ENCODE results near the gene CHST11. TPM values are rescaled to one million over a fixed set of nuclear protein-coding genes. Genes with fewer than 3 reads are reported as not detected.

The CHST11 gene
- polyA plus RNA-seq, 1 donor (not counting 4 experiments of a cell fraction or from before 2014, with no cell fraction given): 11.9 TPM

- dilution Hi-C loops (cut with MboI; ENCODE audit: extremely low pct_ligation_motif_present, low sequenced_read_pairs): no loop called here
- H3K79me2 ChIP-seq (ENCODE audit: control insufficient read depth, insufficient read depth, low read length): peaks cover 24% of the 10 kb centered on the region
- no peak for DNase-seq (ENCODE audit: low read depth, low spot score)
- no peak overlapping the region for H3K27ac ChIP-seq (ENCODE audit: control insufficient read depth, insufficient read depth, low read length)
- H3K9me1 ChIP-seq (ENCODE audit: control insufficient read depth, extremely low read depth, insufficient read depth, low read length): no peaks in the 10 kb centered on the region
- no peak for FAIRE-seq
- H3K4me3 ChIP-seq (ENCODE audit: control insufficient read depth in 2 of 3, extremely low read depth in 1 of 3, insufficient read depth in 2 of 3, low read depth in 1 of 3, low read length in 3 of 3): no peak overlapping the region
- H3K9ac ChIP-seq (ENCODE audit: control insufficient read depth, extremely low read depth, insufficient read depth, low read length): no peak overlapping the region
- no peaks in the 10 kb centered on the region for H3K36me3 ChIP-seq (ENCODE audit: control insufficient read depth in 2 of 2, extremely low read depth in 1 of 2, insufficient read depth in 2 of 2, low read length in 2 of 2)
- H3K4me1 ChIP-seq (ENCODE audit: control insufficient read depth, extremely low read depth, insufficient read depth, low read length): peaks cover 6% of the 10 kb centered on the region
- TF ChIP-seq EZH2 (IDR thresholded peaks at IDR 0.05; ENCODE audit: low read length): no peak
- no peak for TF ChIP-seq CTCF (optimal IDR thresholded peaks at IDR 0.05 in 1 of 3, IDR thresholded peaks at IDR 0.05 in 1 of 3, conservative IDR thresholded peaks at IDR 0.05 in 1 of 3; ENCODE audit: extremely low read depth in 1 of 3, insufficient read depth in 2 of 3, low read length in 3 of 3)
- no peak overlapping the region for H2AFZ ChIP-seq (ENCODE audit: control insufficient read depth, low read length)
- H3K27me3 ChIP-seq (ENCODE audit: control insufficient read depth, extremely low read depth, insufficient read depth, low read length): no peaks in the 10 kb centered on the region
- H4K20me1 ChIP-seq (ENCODE audit: control insufficient read depth, extremely low read depth, insufficient read depth, low read length): no peaks in the 10 kb centered on the region
- H3K9me3 ChIP-seq (ENCODE audit: control insufficient read depth, low read depth, low read length): no peaks in the 10 kb centered on the region
- no peak overlapping the region for H3K4me2 ChIP-seq (ENCODE audit: control insufficient read depth, extremely low read depth, insufficient read depth, low read depth, low read length)
Measured at GRCh38 chr12:104529130-104529874, 72.6 kb downstream of the CHST11 start.

- no peak for TF ChIP-seq EZH2 (IDR thresholded peaks at IDR 0.05; ENCODE audit: low read length)
- no peak for TF ChIP-seq CTCF (optimal IDR thresholded peaks at IDR 0.05 in 1 of 3, IDR thresholded peaks at IDR 0.05 in 1 of 3, conservative IDR thresholded peaks at IDR 0.05 in 1 of 3; ENCODE audit: extremely low read depth in 1 of 3, insufficient read depth in 2 of 3, low read length in 3 of 3)
- Histone ChIP-seq H3K9me3 (ENCODE audit: control insufficient read depth, low read depth, low read length) (no peaks in the 10 kb centered on the region), H4K20me1 (ENCODE audit: control insufficient read depth, extremely low read depth, insufficient read depth, low read length) (no peaks in the 10 kb centered on the region), H3K79me2 (ENCODE audit: control insufficient read depth, insufficient read depth, low read length) (peaks cover 20% of the 10 kb centered on the region), H3K4me1 (ENCODE audit: control insufficient read depth, extremely low read depth, insufficient read depth, low read length) (peaks cover 17% of the 10 kb centered on the region), H3K4me2 (ENCODE audit: control insufficient read depth, extremely low read depth, insufficient read depth, low read depth, low read length) (no peak overlapping the region), H2AFZ (ENCODE audit: control insufficient read depth, low read length) (no peak overlapping the region), H3K27me3 (ENCODE audit: control insufficient read depth, extremely low read depth, insufficient read depth, low read length) (no peaks in the 10 kb centered on the region), H3K27ac (ENCODE audit: control insufficient read depth, insufficient read depth, low read length) (no peak overlapping the region), H3K4me3 (ENCODE audit: control insufficient read depth in 2 of 3, extremely low read depth in 1 of 3, insufficient read depth in 2 of 3, low read depth in 1 of 3, low read length in 3 of 3) (no peak overlapping the region), H3K9ac (ENCODE audit: control insufficient read depth, extremely low read depth, insufficient read depth, low read length) (no peak overlapping the region), H3K9me1 (ENCODE audit: control insufficient read depth, extremely low read depth, insufficient read depth, low read length) (no peaks in the 10 kb centered on the region), H3K36me3 (ENCODE audit: control insufficient read depth in 2 of 2, extremely low read depth in 1 of 2, insufficient read depth in 2 of 2, low read length in 2 of 2) (no peaks in the 10 kb centered on the region)
- FAIRE-seq (no peak), DNase-seq (ENCODE audit: low read depth, low spot score) (no peak)
- dilution Hi-C loops (cut with MboI; ENCODE audit: extremely low pct_ligation_motif_present, low sequenced_read_pairs): no loop called here
Measured at GRCh38 chr12:104532636-104533035, 75.9 kb downstream of the CHST11 start.
